Trophoblast cell (in vitro differentiated cells and primary cell): ENCODE measurements around the gene NFATC2.

Experiments
- DNase-seq, 2 donors: peaks; one replicate each; pipeline ENCODE4 v3.0.0-alpha.2; 2016
- H2AFZ ChIP-seq: 2 replicates; pipeline ENCODE4 v1.6.1; 2013; ENCODE audit warnings: low read length, moderate library complexity, mild to moderate bottlenecking; ENCODE audit not compliant: insufficient read depth, poor library complexity
- H2AK5ac ChIP-seq: 2 replicates; pipeline ENCODE4 v1.6.1; 2013; ENCODE audit warnings: mild to moderate bottlenecking, low read length
- H2BK120ac ChIP-seq: 2 replicates; pipeline ENCODE4 v1.6.1; 2013; ENCODE audit warnings: low read length, mild to moderate bottlenecking, moderate library complexity; ENCODE audit not compliant: insufficient read depth, poor library complexity
- H2BK12ac ChIP-seq: 2 replicates; pipeline ENCODE4 v1.6.1; 2013; ENCODE audit warnings: mild to moderate bottlenecking, low read length, moderate library complexity
- H2BK5ac ChIP-seq: 2 replicates; pipeline ENCODE4 v1.6.1; 2013; ENCODE audit warnings: low read length, low read depth, moderate library complexity, mild to moderate bottlenecking; ENCODE audit not compliant: poor library complexity
- H3K14ac ChIP-seq: 2 replicates; pipeline ENCODE4 v1.6.1; 2013; ENCODE audit warnings: mild to moderate bottlenecking, low read length
- H3K18ac ChIP-seq: 2 replicates; pipeline ENCODE4 v1.6.1; 2013; ENCODE audit warnings: mild to moderate bottlenecking, low read length
- H3K23ac ChIP-seq: 2 replicates; pipeline ENCODE4 v1.6.1; 2013; ENCODE audit warnings: low read length
- H3K27ac ChIP-seq: 2 replicates; pipeline ENCODE4 v1.5.1; 2013; ENCODE audit warnings: low read depth, mild to moderate bottlenecking, inconsistent platforms, low read length, moderate library complexity
- H3K27me3 ChIP-seq: 2 replicates; pipeline ENCODE4 v1.6.1; 2013; ENCODE audit warnings: inconsistent platforms, mild to moderate bottlenecking, low read length, moderate library complexity; ENCODE audit not compliant: insufficient read depth
- H3K36me3 ChIP-seq, 2 experiments: 1 replicate in 1 of 2; 2 replicates in 1 of 2; pipeline ENCODE4 v1.6.1; 2013; ENCODE audit warnings: low read length in 2 of 2, mild to moderate bottlenecking in 2 of 2, moderate library complexity in 1 of 2; ENCODE audit not compliant: insufficient read depth in 2 of 2, control insufficient read depth in 1 of 2
- H3K4ac ChIP-seq: 2 replicates; pipeline ENCODE4 v1.6.1; 2013; ENCODE audit warnings: low read depth, mild to moderate bottlenecking, low read length, moderate library complexity
- H3K4me1 ChIP-seq, 2 experiments: 1 replicate in 1 of 2; 2 replicates in 1 of 2; pipeline ENCODE4 v1.6.1; 2013; ENCODE audit warnings: low read length in 2 of 2, mild to moderate bottlenecking in 2 of 2, moderate library complexity in 1 of 2; ENCODE audit not compliant: insufficient read depth in 2 of 2, control insufficient read depth in 1 of 2
- H3K4me2 ChIP-seq: 2 replicates; pipeline ENCODE4 v1.6.1; 2013; ENCODE audit warnings: inconsistent platforms, mild to moderate bottlenecking, low read length, moderate library complexity
- H3K4me3 ChIP-seq: 2 replicates; pipeline ENCODE4 v1.5.1; 2013; ENCODE audit warnings: mild to moderate bottlenecking, low read depth, low read length, inconsistent platforms
- H3K79me1 ChIP-seq: one replicate; pipeline ENCODE4 v1.6.1; 2013; ENCODE audit warnings: low read length
- H3K79me2 ChIP-seq: 2 replicates; pipeline ENCODE4 v1.6.1; 2013; ENCODE audit warnings: low read length, mild to moderate bottlenecking; ENCODE audit not compliant: control insufficient read depth, insufficient read depth, poor library complexity
- H3K9ac ChIP-seq: 2 replicates; pipeline ENCODE4 v1.6.1; 2013; ENCODE audit warnings: mild to moderate bottlenecking, low read length
- H3K9me3 ChIP-seq: 2 replicates; pipeline ENCODE4 v1.6.1; 2013; ENCODE audit warnings: low read depth, mild to moderate bottlenecking, control low read depth, inconsistent platforms, low read length; ENCODE audit not compliant: insufficient read depth
- H4K12ac ChIP-seq: 2 replicates; pipeline ENCODE4 v1.6.1; 2013; ENCODE audit warnings: low read depth, mild to moderate bottlenecking, low read length, moderate library complexity
- H4K8ac ChIP-seq: 2 replicates; pipeline ENCODE4 v1.6.1; 2013; ENCODE audit warnings: low read depth, mild to moderate bottlenecking, low read length, moderate library complexity
- H4K91ac ChIP-seq: one replicate; pipeline ENCODE4 v1.6.1; 2013; ENCODE audit warnings: low read depth, mild to moderate bottlenecking, low read length, moderate library complexity
- WGBS: extraction: QIAGEN DNeasy Blood & Tissue Kit; methylation state at CpG from one replicate; pipeline ENCODE4 v1.1.7; 2013; ENCODE audit warnings: missing lambda C conversion rate; ENCODE audit not compliant: insufficient read length, insufficient coverage; ENCODE audit errors: extremely low coverage; 5-methylcytosine and 5-hydroxymethylcytosine counted together

NFATC2 gene

GRCh38 chr20:51359947-51360346, 182.6 kb downstream of the NFATC2 start:
- peaks cover 8% of the 10 kb centered on the region for H3K9me3 ChIP-seq
- no peaks in the 10 kb centered on the region for H3K27me3 ChIP-seq
- no peak overlapping the region for H2BK12ac ChIP-seq
- H3K27ac ChIP-seq: no peak overlapping the region
- H3K79me2 ChIP-seq: no peaks in the 10 kb centered on the region
- H3K36me3 ChIP-seq: no peaks in the 10 kb centered on the region
- H3K4me1 ChIP-seq: no peaks in the 10 kb centered on the region
- no peak overlapping the region for H3K4me2 ChIP-seq
- H2AFZ ChIP-seq: no peak overlapping the region
- WGBS: no CpG with 5 or more reads among the region's 1 CpG
- DNase-seq: no peak
- no peaks in the 10 kb centered on the region for H3K79me1 ChIP-seq
- no peak overlapping the region for H4K8ac ChIP-seq
- H2BK5ac ChIP-seq: no peak overlapping the region
- H2AK5ac ChIP-seq: no peak overlapping the region
- H4K12ac ChIP-seq: no peak overlapping the region
- no peak overlapping the region for H3K4me3 ChIP-seq
- H3K14ac ChIP-seq: no peak overlapping the region
- no peak overlapping the region for H3K4ac ChIP-seq
- no peak overlapping the region for H4K91ac ChIP-seq
- H3K9ac ChIP-seq: no peak overlapping the region
- no peak overlapping the region for H3K23ac ChIP-seq
- H3K18ac ChIP-seq: no peak overlapping the region
- no peak overlapping the region for H2BK120ac ChIP-seq

- DNase-seq: no peak
- no peaks in the 10 kb centered on the region for H3K4me1 ChIP-seq
- no peak overlapping the region for H3K4me2 ChIP-seq
- H2BK5ac ChIP-seq: no peak overlapping the region
- no peak overlapping the region for H3K4ac ChIP-seq
- WGBS: no CpG with 5 or more reads among the region's 3 CpGs
- no peak overlapping the region for H2AK5ac ChIP-seq
- H3K9ac ChIP-seq: no peak overlapping the region
- no peaks in the 10 kb centered on the region for H3K79me2 ChIP-seq
- H3K36me3 ChIP-seq: no peaks in the 10 kb centered on the region
- H4K91ac ChIP-seq: no peak overlapping the region
- H3K9me3 ChIP-seq: peaks cover 12% of the 10 kb centered on the region
- no peaks in the 10 kb centered on the region for H3K27me3 ChIP-seq
- H3K23ac ChIP-seq: no peak overlapping the region
- H4K12ac ChIP-seq: no peak overlapping the region
- no peak overlapping the region for H3K27ac ChIP-seq
- no peak overlapping the region for H2BK120ac ChIP-seq
- no peak overlapping the region for H2AFZ ChIP-seq
- no peaks in the 10 kb centered on the region for H3K79me1 ChIP-seq
- H3K4me3 ChIP-seq: no peak overlapping the region
- H3K18ac ChIP-seq: no peak overlapping the region
- no peak overlapping the region for H4K8ac ChIP-seq
- no peak overlapping the region for H2BK12ac ChIP-seq
- no peak overlapping the region for H3K14ac ChIP-seq
Measured at GRCh38 chr20:51359401-51359800, 183.1 kb downstream of the NFATC2 start.

GRCh38 chr20:51358032-51358724, 184.3 kb downstream of the NFATC2 start:
- H3K23ac ChIP-seq: no peak overlapping the region
- H3K4me1 ChIP-seq: no peaks in the 10 kb centered on the region
- no peak overlapping the region for H3K4ac ChIP-seq
- no peaks in the 10 kb centered on the region for H3K79me2 ChIP-seq
- no CpG with 5 or more reads among the region's 3 CpGs for WGBS
- H2AK5ac ChIP-seq: no peak overlapping the region
- H4K91ac ChIP-seq: no peak overlapping the region
- no peak for DNase-seq
- H2BK12ac ChIP-seq: no peak overlapping the region
- no peak overlapping the region for H3K18ac ChIP-seq
- no peak overlapping the region for H3K4me3 ChIP-seq
- H2AFZ ChIP-seq: no peak overlapping the region
- no peak overlapping the region for H3K14ac ChIP-seq
- peaks cover 10% of the 10 kb centered on the region for H3K9me3 ChIP-seq
- H3K4me2 ChIP-seq: no peak overlapping the region
- no peak overlapping the region for H4K12ac ChIP-seq
- H4K8ac ChIP-seq: no peak overlapping the region
- H3K79me1 ChIP-seq: no peaks in the 10 kb centered on the region
- no peak overlapping the region for H3K9ac ChIP-seq
- no peaks in the 10 kb centered on the region for H3K36me3 ChIP-seq
- H3K27me3 ChIP-seq: no peaks in the 10 kb centered on the region
- no peak overlapping the region for H2BK5ac ChIP-seq
- no peak overlapping the region for H2BK120ac ChIP-seq
- no peak overlapping the region for H3K27ac ChIP-seq

GRCh38 chr20:51357543-51357942, 185.0 kb downstream of the NFATC2 start:
- no peak overlapping the region for H3K23ac ChIP-seq
- H3K18ac ChIP-seq: no peak overlapping the region
- no peak overlapping the region for H2AFZ ChIP-seq
- peaks cover 7% of the 10 kb centered on the region for H3K9me3 ChIP-seq
- H3K9ac ChIP-seq: no peak overlapping the region
- no peak overlapping the region for H2BK120ac ChIP-seq
- no peaks in the 10 kb centered on the region for H3K36me3 ChIP-seq
- no CpG with 5 or more reads among the region's 1 CpG for WGBS
- no peaks in the 10 kb centered on the region for H3K27me3 ChIP-seq
- no peak overlapping the region for H3K4me2 ChIP-seq
- H3K14ac ChIP-seq: no peak overlapping the region
- H3K4me1 ChIP-seq: no peaks in the 10 kb centered on the region
- no peak overlapping the region for H3K4ac ChIP-seq
- H4K91ac ChIP-seq: no peak overlapping the region
- no peak overlapping the region for H3K4me3 ChIP-seq
- H4K12ac ChIP-seq: no peak overlapping the region
- H3K79me2 ChIP-seq: no peaks in the 10 kb centered on the region
- no peak overlapping the region for H2AK5ac ChIP-seq
- H4K8ac ChIP-seq: no peak overlapping the region
- H3K27ac ChIP-seq: no peak overlapping the region
- H3K79me1 ChIP-seq: no peaks in the 10 kb centered on the region
- no peak for DNase-seq
- no peak overlapping the region for H2BK5ac ChIP-seq
- H2BK12ac ChIP-seq: no peak overlapping the region
